GM21526 (cell line): ENCODE data around the gene GOLM1.

Experiments used
- ATAC-seq: cut with Tn5 transposase; IDR thresholded peaks from one replicate; pipeline ENCODE4 v1.9.1; 2021; ENCODE audit warnings: moderate library complexity; ENCODE audit not compliant: unreplicated experiment, low FRiP score

GOLM1 gene

GRCh38 chr9:86093788-86094555 is 5.4 kb downstream of the GOLM1 start:
- no peak for ATAC-seq

- ATAC-seq = no peak
These were observed 7.9 kb downstream of the GOLM1 start for GRCh38 chr9:86091477-86091876.

GRCh38 chr9:86082870-86083269 is 16.5 kb downstream of the GOLM1 start:
- no peak for ATAC-seq

- ATAC-seq = no peak
These were observed 19.4 kb downstream of the GOLM1 start for GRCh38 chr9:86079865-86080469.

- no peak for ATAC-seq
These were observed 19.9 kb downstream of the GOLM1 start for GRCh38 chr9:86079421-86079831.

- no peak for ATAC-seq
These were observed 20.6 kb downstream of the GOLM1 start for GRCh38 chr9:86078731-86079130.

- ATAC-seq = no peak
These were observed 22.1 kb downstream of the GOLM1 start for GRCh38 chr9:86077276-86077675.

- ATAC-seq = no peak
These were observed 23.9 kb downstream of the GOLM1 start for GRCh38 chr9:86075132-86076109.

- no peak for ATAC-seq
These were observed 25.5 kb downstream of the GOLM1 start for GRCh38 chr9:86073839-86074238.

GRCh38 chr9:86072394-86072877 is 26.9 kb downstream of the GOLM1 start:
- no peak for ATAC-seq

- no peak for ATAC-seq
These were observed 30.0 kb downstream of the GOLM1 start for GRCh38 chr9:86069206-86069869.

GRCh38 chr9:86064220-86064619 is 35.1 kb downstream of the GOLM1 start:
- ATAC-seq = no peak

- ATAC-seq = no peak
These were observed 36.3 kb downstream of the GOLM1 start for GRCh38 chr9:86062845-86063693.

GRCh38 chr9:86061972-86062739 is 37.2 kb downstream of the GOLM1 start:
- ATAC-seq = no peak

- ATAC-seq = no peak
These were observed 41.9 kb downstream of the GOLM1 start for GRCh38 chr9:86057491-86057890.

- no peak for ATAC-seq
These were observed 44.7 kb downstream of the GOLM1 start for GRCh38 chr9:86054695-86055094.

GRCh38 chr9:86052556-86053468 is 46.5 kb downstream of the GOLM1 start:
- no peak for ATAC-seq
